HL-60 (cell line): Measurements from ENCODE around the gene TIFAB.

Source experiments
- DNase-seq, 2 experiments: peaks; one replicate each; pipeline ENCODE4 v3.0.0-alpha.2; 2010 to 2020; ENCODE audit warnings: low read depth in 1 of 2, low spot score in 1 of 2
- H3K27ac ChIP-seq: fragments of 250-450 bp; sonication (Bioruptor Pico); replicated peaks from 2 replicates; pipeline ENCODE4 v1.5.1; 2020; ENCODE audit warnings: mild to moderate bottlenecking, moderate library complexity
- H3K27me3 ChIP-seq: fragments of 250-450 bp; sonication (Bioruptor Pico); 2 replicates; pipeline ENCODE4 v1.5.1; 2021; ENCODE audit warnings: mild to moderate bottlenecking, moderate library complexity; ENCODE audit not compliant: insufficient read depth, poor library complexity, severe bottlenecking
- H3K4me3 ChIP-seq: replicated peaks from 2 replicates; pipeline ENCODE4 v1.5.1; 2011; ENCODE audit warnings: mild to moderate bottlenecking, control low read depth, low read length; ENCODE audit not compliant: insufficient read depth
- GABPA ChIP-seq: IDR thresholded peaks from 2 replicates; pipeline ENCODE4 v1.6.1; 2012; ENCODE audit warnings: low read depth
- POLR2AphosphoS5 ChIP-seq: IDR thresholded peaks from 2 replicates; pipeline ENCODE4 v1.6.1; 2012; ENCODE audit warnings: low read depth
- SPI1 ChIP-seq: IDR thresholded peaks from 2 replicates; pipeline ENCODE4 v1.6.1; 2012; ENCODE audit warnings: low read depth, mild to moderate bottlenecking, borderline replicate concordance
- TF ChIP-seq, protein P1 (sequence below): IDR thresholded peaks from one replicate; pipeline ENCODE4 v1.5.1; 2011; ENCODE audit warnings: low read length, control low read depth, inconsistent platforms; ENCODE audit not compliant: insufficient read depth
- TF ChIP-seq, protein P2 (sequence below): IDR thresholded peaks from 2 replicates; pipeline ENCODE4 v1.6.1; 2012; ENCODE audit warnings: low read depth; ENCODE audit not compliant: insufficient replicate concordance

The TIFAB gene

DNA sequence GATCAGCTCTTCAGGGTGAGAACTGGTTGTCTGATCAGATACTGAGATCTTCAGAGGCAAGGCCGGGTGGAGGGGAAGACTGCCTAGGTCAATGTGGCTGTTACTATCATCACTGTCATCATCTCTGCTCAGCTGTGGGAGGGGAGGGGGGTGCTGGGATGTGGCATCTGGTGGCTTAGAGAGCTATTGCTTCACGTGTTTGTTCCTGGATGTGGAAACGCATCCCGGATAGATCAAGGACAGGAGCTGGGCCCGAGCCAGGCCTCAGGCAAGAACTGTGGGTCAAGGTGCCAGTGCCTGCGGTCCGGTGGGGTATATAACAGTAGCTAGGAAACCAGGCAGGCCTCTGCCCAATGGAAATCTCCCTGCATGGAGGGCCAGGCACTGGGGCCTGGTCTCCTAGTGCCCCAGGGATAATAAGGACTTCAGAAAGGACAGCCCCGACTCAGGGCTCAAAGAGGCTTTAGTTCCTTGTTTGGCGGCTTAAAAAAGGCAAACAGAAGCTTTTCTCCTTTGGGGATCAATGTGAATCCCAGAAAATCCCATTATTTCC lies 30.3 kb upstream of the TIFAB start:
- TF ChIP-seq SPI1 (no peak), GABPA (no peak), POLR2AphosphoS5 (no peak)
- TF ChIP-seq, protein P1, sequence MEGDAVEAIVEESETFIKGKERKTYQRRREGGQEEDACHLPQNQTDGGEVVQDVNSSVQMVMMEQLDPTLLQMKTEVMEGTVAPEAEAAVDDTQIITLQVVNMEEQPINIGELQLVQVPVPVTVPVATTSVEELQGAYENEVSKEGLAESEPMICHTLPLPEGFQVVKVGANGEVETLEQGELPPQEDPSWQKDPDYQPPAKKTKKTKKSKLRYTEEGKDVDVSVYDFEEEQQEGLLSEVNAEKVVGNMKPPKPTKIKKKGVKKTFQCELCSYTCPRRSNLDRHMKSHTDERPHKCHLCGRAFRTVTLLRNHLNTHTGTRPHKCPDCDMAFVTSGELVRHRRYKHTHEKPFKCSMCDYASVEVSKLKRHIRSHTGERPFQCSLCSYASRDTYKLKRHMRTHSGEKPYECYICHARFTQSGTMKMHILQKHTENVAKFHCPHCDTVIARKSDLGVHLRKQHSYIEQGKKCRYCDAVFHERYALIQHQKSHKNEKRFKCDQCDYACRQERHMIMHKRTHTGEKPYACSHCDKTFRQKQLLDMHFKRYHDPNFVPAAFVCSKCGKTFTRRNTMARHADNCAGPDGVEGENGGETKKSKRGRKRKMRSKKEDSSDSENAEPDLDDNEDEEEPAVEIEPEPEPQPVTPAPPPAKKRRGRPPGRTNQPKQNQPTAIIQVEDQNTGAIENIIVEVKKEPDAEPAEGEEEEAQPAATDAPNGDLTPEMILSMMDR = no peak
- TF ChIP-seq, protein P2, sequence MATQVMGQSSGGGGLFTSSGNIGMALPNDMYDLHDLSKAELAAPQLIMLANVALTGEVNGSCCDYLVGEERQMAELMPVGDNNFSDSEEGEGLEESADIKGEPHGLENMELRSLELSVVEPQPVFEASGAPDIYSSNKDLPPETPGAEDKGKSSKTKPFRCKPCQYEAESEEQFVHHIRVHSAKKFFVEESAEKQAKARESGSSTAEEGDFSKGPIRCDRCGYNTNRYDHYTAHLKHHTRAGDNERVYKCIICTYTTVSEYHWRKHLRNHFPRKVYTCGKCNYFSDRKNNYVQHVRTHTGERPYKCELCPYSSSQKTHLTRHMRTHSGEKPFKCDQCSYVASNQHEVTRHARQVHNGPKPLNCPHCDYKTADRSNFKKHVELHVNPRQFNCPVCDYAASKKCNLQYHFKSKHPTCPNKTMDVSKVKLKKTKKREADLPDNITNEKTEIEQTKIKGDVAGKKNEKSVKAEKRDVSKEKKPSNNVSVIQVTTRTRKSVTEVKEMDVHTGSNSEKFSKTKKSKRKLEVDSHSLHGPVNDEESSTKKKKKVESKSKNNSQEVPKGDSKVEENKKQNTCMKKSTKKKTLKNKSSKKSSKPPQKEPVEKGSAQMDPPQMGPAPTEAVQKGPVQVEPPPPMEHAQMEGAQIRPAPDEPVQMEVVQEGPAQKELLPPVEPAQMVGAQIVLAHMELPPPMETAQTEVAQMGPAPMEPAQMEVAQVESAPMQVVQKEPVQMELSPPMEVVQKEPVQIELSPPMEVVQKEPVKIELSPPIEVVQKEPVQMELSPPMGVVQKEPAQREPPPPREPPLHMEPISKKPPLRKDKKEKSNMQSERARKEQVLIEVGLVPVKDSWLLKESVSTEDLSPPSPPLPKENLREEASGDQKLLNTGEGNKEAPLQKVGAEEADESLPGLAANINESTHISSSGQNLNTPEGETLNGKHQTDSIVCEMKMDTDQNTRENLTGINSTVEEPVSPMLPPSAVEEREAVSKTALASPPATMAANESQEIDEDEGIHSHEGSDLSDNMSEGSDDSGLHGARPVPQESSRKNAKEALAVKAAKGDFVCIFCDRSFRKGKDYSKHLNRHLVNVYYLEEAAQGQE = no peak
- peak; percentile 63 to 73 for DNase-seq
- no peaks in the 10 kb centered on the region for H3K27me3 ChIP-seq
- H3K4me3 ChIP-seq = no peak overlapping the region
- H3K27ac ChIP-seq = peak overlapping the region; percentile 36

DNA sequence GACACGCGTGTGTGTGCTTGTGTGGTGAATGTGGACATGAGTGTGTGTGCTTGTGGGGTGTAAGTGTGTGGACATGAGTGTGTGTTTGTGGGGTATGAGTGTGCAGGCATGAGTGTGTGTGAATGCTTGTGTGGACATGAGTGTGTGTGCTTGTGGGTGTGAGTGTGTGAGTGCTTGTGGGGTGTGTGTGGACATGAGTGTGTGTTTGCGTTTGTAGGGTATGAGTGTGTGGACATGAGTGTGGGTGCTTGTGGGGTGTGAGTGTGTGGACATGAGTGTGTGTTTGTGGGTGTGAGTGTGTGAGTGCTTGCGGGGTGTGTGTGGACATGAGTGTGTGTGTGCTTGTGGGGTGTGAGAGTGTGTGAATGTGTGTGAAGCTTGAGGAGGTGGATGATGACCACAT lies 29.8 kb upstream of the TIFAB start:
- DNase-seq = no peak
- Histone ChIP-seq H3K27ac (peak overlapping the region; percentile 36), H3K4me3 (no peak overlapping the region), H3K27me3 (no peaks in the 10 kb centered on the region)
- no peak for TF ChIP-seq SPI1

DNA sequence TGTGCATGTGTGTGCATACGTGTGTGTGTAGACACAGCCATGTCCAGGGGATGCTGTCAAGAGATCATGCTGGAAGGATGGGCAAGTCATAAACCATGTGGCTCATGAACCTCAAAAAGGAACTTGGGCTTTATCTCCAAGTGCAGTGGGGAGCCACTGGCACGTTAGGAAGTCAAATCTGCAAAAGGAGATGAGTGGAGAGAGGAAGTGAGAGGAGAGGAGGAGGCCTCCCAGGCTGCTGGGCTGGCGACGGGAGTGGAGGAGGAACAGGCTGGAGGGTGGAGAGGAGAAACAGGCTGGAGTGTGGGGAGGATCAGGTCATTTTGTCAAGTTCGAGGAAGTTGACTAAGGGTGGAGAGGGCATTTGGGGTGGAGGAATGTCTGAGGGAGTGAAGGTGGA lies 29.2 kb upstream of the TIFAB start:
- peak; percentile 71 for TF ChIP-seq POLR2AphosphoS5
- TF ChIP-seq, protein P1 = no peak
- TF ChIP-seq GABPA = no peak
- TF ChIP-seq SPI1 = peak; percentile 91
- peak; percentile 73 to 80 for DNase-seq
- Histone ChIP-seq H3K27me3 (no peaks in the 10 kb centered on the region), H3K27ac (peak overlapping the region; percentile 36; the same call in 1 of the 2 replicates), H3K4me3 (no peak overlapping the region)

DNA sequence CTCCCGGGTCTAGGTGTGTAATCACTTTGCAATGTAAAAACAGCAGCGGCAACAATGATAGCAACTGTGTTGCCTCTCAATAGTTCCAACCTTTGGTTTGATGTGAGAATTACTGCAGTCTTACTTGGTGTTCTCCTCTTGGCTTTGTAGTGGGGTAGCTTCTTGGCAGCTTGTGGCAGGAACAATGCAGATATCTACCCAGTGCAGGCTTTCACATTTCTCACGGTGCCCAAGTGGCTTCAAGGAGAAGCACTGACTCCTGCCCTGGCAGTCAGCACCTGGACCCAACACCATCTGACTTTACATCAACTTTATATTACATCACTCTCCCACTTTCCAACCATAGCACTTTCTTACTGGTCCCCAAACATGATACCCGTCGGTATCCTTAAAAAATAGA lies 28.4 kb upstream of the TIFAB start:
- TF ChIP-seq, protein P2 = no peak
- no peak for TF ChIP-seq SPI1
- TF ChIP-seq, protein P1 = no peak
- no peak for TF ChIP-seq GABPA
- TF ChIP-seq POLR2AphosphoS5 = no peak
- H3K27me3 ChIP-seq = no peaks in the 10 kb centered on the region
- DNase-seq = no peak
- no peak overlapping the region for H3K27ac ChIP-seq
- no peak overlapping the region for H3K4me3 ChIP-seq
